EH (cell line): Measurements from ENCODE around the gene LHX2.

ENCODE experiments used
- DNase-seq: peaks from one replicate; pipeline ENCODE4 v3.0.0-alpha.2; 2015; ENCODE audit warnings: low read depth

LHX2 gene

GRCh38 chr9:123999661-124000060 lies 11.9 kb upstream of the LHX2 start:
- DNase-seq, result no peak

GRCh38 chr9:124000161-124000783 lies 11.3 kb upstream of the LHX2 start:
- no peak for DNase-seq

GRCh38 chr9:124000784-124001457 lies 10.6 kb upstream of the LHX2 start:
- no peak for DNase-seq

- DNase-seq, result no peak
Observed at GRCh38 chr9:124001458-124001799, 10.1 kb upstream of the LHX2 start.

- no peak for DNase-seq
Observed at GRCh38 chr9:124001866-124002525, 9.6 kb upstream of the LHX2 start.

- DNase-seq, result no peak
Observed at GRCh38 chr9:124003636-124004349, 7.8 kb upstream of the LHX2 start.

- DNase-seq, result no peak
Observed at GRCh38 chr9:124004593-124004992, 7.0 kb upstream of the LHX2 start.

GRCh38 chr9:124005029-124005771 lies 6.4 kb upstream of the LHX2 start:
- DNase-seq, result no peak

GRCh38 chr9:124006448-124007361 lies 4.9 kb upstream of the LHX2 start:
- DNase-seq, result no peak

- DNase-seq, result no peak
Observed at GRCh38 chr9:124007565-124008302, 3.8 kb upstream of the LHX2 start.

GRCh38 chr9:124008303-124008693 lies 3.3 kb upstream of the LHX2 start:
- peak; percentile 18 for DNase-seq

GRCh38 chr9:124008694-124009530 lies 2.7 kb upstream of the LHX2 start:
- no peak for DNase-seq

- no peak for DNase-seq
Observed at GRCh38 chr9:124009531-124010217, 1.9 kb upstream of the LHX2 start.

- DNase-seq, result no peak
Observed at GRCh38 chr9:124010303-124010664, 1.3 kb upstream of the LHX2 start.

GRCh38 chr9:124010665-124011321 lies 775 bp upstream of the LHX2 start:
- DNase-seq, result peak; percentile 44

GRCh38 chr9:124012368-124013301 lies 1.1 kb downstream of the LHX2 start:
- DNase-seq, result no peak
